Astrocyte of the cerebellum (primary cell): ENCODE results near the gene NUTM1.
"Not testable (repeated sequence)": the region's sequence is repeated elsewhere in the genome, so short reads cannot be mapped to it uniquely, and the experiment has no call there.

ENCODE experiments used
- DNase-seq: peaks from one replicate; pipeline ENCODE4 v3.0.0-alpha.2; 2011; ENCODE audit warnings: low read depth
- H3K4me3 ChIP-seq: 2 replicates; pipeline ENCODE4 v1.5.1; 2011; ENCODE audit warnings: mild to moderate bottlenecking, low read depth, low read length, moderate library complexity
- in situ Hi-C: cut with HindIII; loops from 2 replicates; pipeline ENCODE4 v1.10.0; 2017; ENCODE audit warnings: low sequenced_read_pairs
- TF ChIP-seq, protein P1 (sequence below): IDR thresholded peaks from 2 replicates; pipeline ENCODE4 v1.5.1; 2012; ENCODE audit warnings: low read length, low read depth, moderate library complexity, mild to moderate bottlenecking; ENCODE audit errors: missing control alignments

NUTM1 gene

DNA sequence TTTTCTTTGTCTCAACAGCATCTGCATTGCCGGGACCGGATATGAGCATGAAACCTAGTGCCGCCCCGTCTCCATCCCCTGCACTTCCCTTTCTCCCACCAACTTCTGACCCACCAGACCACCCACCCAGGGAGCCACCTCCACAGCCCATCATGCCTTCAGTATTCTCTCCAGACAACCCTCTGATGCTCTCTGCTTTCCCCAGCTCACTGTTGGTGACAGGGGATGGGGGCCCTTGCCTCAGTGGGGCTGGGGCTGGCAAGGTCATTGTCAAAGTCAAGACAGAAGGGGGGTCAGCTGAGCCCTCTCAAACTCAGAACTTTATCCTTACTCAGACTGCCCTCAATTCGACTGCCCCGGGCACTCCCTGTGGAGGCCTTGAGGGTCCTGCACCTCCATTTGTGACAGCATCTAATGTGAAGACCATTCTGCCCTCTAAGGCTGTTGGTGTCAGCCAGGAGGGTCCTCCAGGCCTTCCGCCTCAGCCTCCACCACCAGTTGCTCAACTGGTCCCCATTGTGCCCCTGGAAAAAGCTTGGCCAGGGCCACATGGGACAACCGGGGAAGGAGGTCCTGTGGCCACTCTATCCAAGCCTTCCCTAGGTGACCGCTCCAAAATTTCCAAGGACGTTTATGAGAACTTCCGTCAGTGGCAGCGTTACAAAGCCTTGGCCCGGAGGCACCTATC is 5.0 kb downstream of the NUTM1 start:
- no peak overlapping the region for H3K4me3 ChIP-seq
- TF ChIP-seq, protein P1, sequence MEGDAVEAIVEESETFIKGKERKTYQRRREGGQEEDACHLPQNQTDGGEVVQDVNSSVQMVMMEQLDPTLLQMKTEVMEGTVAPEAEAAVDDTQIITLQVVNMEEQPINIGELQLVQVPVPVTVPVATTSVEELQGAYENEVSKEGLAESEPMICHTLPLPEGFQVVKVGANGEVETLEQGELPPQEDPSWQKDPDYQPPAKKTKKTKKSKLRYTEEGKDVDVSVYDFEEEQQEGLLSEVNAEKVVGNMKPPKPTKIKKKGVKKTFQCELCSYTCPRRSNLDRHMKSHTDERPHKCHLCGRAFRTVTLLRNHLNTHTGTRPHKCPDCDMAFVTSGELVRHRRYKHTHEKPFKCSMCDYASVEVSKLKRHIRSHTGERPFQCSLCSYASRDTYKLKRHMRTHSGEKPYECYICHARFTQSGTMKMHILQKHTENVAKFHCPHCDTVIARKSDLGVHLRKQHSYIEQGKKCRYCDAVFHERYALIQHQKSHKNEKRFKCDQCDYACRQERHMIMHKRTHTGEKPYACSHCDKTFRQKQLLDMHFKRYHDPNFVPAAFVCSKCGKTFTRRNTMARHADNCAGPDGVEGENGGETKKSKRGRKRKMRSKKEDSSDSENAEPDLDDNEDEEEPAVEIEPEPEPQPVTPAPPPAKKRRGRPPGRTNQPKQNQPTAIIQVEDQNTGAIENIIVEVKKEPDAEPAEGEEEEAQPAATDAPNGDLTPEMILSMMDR, result no peak
- DNase-seq, result no peak
- in situ Hi-C loops, result no loop called here

DNA sequence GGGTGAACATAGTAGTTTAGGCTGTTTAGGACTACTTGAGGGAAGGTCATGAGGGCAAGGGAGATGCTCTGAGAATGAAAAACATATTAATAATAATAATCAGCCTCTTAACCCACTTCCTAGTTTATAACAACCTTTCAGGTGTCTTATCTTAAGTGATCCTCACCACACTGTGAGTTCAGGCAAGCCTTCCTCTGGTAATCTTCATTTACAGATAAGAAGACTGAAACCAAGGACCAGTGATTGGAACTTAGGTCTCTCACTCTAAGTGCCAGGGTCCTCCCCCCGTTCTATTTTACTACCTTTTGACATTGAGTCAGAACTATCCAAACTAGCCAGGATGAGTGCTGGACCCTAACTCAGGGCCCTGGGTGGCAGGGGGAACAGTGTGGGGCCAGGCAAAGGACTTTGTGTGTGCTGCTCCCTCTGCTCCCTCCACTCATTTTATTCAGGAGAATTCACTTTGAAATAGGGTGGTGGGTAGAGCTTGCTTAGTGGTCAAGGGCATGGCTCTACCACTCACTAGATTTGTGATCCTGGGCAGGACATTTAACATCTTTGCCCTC is 5.7 kb downstream of the NUTM1 start:
- TF ChIP-seq, protein P1, result no peak
- no peak overlapping the region for H3K4me3 ChIP-seq
- in situ Hi-C loops, result no loop called here
- no peak for DNase-seq

DNA sequence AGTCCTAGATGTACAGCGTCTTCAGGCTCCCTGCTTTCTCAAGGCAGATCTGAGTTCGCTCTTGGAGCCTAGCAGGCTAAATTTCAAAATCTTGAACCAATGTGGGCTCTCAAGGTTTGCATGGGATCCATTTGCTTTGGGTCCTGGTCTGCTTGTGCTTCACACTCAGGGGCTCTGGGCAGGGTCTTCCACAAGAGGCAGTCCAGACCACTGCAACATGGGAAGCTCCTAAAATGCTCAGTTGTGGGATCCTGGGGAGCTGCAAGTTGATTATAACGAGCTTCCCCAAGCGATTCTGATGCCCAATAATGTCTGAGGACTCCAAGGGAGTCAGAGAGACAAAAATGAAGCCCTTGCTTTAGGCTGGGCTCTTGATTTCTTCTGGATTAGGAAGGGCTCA is 6.7 kb downstream of the NUTM1 start:
- H3K4me3 ChIP-seq, result no peak overlapping the region
- in situ Hi-C loops, result no loop called here
- no peak for DNase-seq

DNA sequence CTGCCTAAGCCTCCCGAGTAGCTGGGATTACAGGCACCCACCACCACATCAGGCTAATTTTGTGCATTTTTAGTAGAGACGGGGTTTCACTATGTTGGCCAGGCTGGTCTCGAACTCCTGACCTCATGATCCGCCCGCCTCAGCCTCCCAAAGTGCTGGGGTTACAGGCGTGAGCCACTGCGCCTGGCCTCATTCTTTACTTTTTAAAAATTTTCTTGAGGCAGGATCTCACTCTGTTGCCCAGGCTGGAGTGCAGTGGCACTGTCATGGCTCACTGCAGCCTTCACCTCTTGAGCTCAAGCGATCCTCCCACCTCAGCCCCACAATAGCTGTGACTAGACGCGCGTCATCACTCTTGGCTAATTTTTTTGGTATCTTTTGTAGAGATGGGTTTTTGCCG is 9.9 kb downstream of the NUTM1 start:
- H3K4me3 ChIP-seq, DNase-seq, in situ Hi-C loops: not testable (repeated sequence)

More for the DNA sequence above, 6.7 kb downstream of the NUTM1 start:
- TF ChIP-seq, protein P1, result no peak

DNA sequence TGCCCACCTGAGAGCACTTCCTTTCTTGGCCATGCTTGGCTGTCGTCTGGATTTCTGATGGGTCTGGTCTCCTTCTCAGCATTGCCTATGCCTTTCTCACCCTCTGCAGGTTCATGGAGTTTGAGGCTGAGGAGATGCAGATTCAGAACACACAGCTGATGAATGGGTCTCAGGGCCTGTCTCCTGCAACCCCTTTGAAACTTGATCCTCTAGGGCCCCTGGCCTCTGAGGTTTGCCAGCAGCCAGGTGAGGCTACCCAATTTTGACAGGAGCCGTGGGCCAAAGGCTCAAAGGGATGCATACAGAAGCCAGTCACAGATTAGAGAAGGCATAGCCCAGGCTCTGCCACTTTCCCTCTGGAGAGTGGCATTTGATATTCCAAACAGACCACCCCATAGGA is 10.5 kb downstream of the NUTM1 start:
- no peak for DNase-seq
- H3K4me3 ChIP-seq, result no peak overlapping the region
- TF ChIP-seq, protein P1, result no peak
- in situ Hi-C loops, result no loop called here

DNA sequence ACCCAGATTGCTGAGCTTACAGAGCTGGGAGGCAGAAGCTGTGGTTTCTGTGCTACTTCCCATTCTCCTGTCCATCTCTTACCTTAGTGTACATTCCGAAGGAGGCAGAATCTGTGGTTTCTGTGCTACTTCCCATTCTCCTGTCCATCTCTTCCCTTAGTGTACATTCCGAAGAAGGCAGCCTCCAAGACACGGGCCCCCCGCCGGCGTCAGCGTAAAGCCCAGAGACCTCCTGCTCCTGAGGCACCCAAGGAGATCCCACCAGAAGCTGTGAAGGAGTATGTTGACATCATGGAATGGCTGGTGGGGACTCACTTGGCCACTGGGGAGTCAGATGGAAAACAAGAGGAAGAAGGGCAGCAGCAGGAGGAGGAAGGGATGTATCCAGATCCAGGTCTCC is 11.2 kb downstream of the NUTM1 start:
- in situ Hi-C loops, result no loop called here
- DNase-seq, result no peak
- TF ChIP-seq, protein P1, result no peak
- no peak overlapping the region for H3K4me3 ChIP-seq

DNA sequence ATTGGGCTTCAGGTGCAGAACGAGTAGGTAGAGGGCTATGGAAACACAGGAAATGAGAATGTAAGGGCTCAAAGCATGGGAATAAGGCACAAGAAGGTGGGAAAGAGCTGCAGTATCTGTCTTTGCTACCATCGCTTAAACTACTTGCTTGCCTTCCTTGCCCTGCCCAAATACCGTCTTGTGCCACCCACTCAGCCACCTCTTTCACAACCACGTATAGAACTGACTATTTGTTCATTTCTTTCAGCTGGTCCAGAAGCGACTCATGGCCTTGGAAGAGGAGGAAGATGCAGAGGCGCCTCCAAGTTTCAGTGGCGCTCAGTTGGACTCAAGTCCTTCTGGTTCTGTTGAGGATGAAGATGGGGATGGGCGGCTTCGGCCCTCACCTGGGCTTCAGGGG is 12.1 kb downstream of the NUTM1 start:
- in situ Hi-C loops, result no loop called here

More for the DNA sequence above, 12.1 kb downstream of the NUTM1 start:
- no peak for DNase-seq
- TF ChIP-seq, protein P1, result no peak
- H3K4me3 ChIP-seq, result no peak overlapping the region
